ENCODE results near the gene CNGA4.
"Not testable (repeated sequence)": the region's sequence is repeated elsewhere in the genome, so short reads cannot be mapped to it uniquely, and the experiment has no call there.

CNGA4 gene

GRCh38 chr11:6234387-6235107 lies 4.3 kb upstream of the CNGA4 start, which contains the start of gene FHIP1B:
TSS of gene FHIP1B (minus strand) at chr11:6234636. CDS start at chr11:6224516, 10,120 bp downstream.
- Mint-ChIP-seq H3K36me3 (ENCODE audit: low read depth) (peaks cover under 1% of the 10 kb centered on the region), H3K4me3 (peak within 1 kb of the TSS; percentile 95), H3K27me3 (ENCODE audit: low read depth) (no peaks in the 10 kb centered on the region), H3K9me3 (no peaks in the 10 kb centered on the region), H3K4me1 (ENCODE audit: low read depth) (peaks cover 29% of the 10 kb centered on the region), H3K27ac (peak within 1 kb of the TSS; percentile 95)
- DNase-seq (ENCODE audit: low spot score), result peak; percentile 100

DNA sequence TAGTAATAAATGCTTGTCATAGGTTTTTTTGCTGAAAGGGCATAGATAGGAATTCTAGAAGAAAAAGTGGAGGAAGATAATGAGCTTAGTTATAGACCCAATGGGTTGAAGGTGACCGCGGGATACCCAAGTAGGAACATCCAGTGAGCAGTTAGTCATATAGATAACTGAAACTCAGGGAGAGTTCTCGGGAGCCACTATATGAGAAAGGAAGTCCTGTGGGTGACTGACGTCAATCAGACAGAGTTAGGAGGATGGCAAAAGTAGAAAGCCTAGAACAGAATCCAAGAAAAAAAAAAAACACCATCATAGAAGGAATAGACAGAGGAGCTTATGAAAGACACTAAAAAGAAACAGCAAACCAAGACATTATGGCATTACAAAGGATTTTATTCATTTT lies 1.6 kb upstream of the CNGA4 start:
- Mint-ChIP-seq H3K4me1 (ENCODE audit: low read depth) (peaks cover 13% of the 10 kb centered on the region), H3K27ac (no peak overlapping the region), H3K36me3 (ENCODE audit: low read depth) (no peaks in the 10 kb centered on the region), H3K4me3 (no peak overlapping the region), H3K27me3 (ENCODE audit: low read depth) (no peaks in the 10 kb centered on the region), H3K9me3 (no peaks in the 10 kb centered on the region)
- no peak for DNase-seq (ENCODE audit: low spot score)

- Mint-ChIP-seq H3K4me1 (ENCODE audit: low read depth) (peaks cover 13% of the 10 kb centered on the region), H3K36me3 (ENCODE audit: low read depth) (no peaks in the 10 kb centered on the region), H3K27ac (no peak overlapping the region), H3K9me3 (no peaks in the 10 kb centered on the region), H3K4me3 (no peak overlapping the region), H3K27me3 (ENCODE audit: low read depth) (peaks cover 2% of the 10 kb centered on the region)
- no peak for DNase-seq (ENCODE audit: low spot score)
Measured at GRCh38 chr11:6237761-6238302, 1.1 kb upstream of the CNGA4 start.

- Mint-ChIP-seq H3K27ac (no peak overlapping the region), H3K4me1 (ENCODE audit: low read depth) (peaks cover 3% of the 10 kb centered on the region), H3K36me3 (ENCODE audit: low read depth) (no peaks in the 10 kb centered on the region), H3K9me3 (no peaks in the 10 kb centered on the region), H3K4me3 (no peak overlapping the region), H3K27me3 (ENCODE audit: low read depth) (peaks cover 9% of the 10 kb centered on the region)
- no peak for DNase-seq (ENCODE audit: low spot score)
Measured at GRCh38 chr11:6240139-6240538, 1.2 kb downstream of the CNGA4 start.

GRCh38 chr11:6240781-6241180 lies 1.9 kb downstream of the CNGA4 start:
- no peak for DNase-seq (ENCODE audit: low spot score)
- H3K27me3 Mint-ChIP-seq (ENCODE audit: low read depth), result peaks cover 14% of the 10 kb centered on the region
- H3K36me3 Mint-ChIP-seq (ENCODE audit: low read depth), result no peaks in the 10 kb centered on the region
- no peak overlapping the region for H3K4me3 Mint-ChIP-seq
- no peaks in the 10 kb centered on the region for H3K4me1 Mint-ChIP-seq (ENCODE audit: low read depth)
- no peak overlapping the region for H3K27ac Mint-ChIP-seq
- H3K9me3 Mint-ChIP-seq, result no peaks in the 10 kb centered on the region

DNA sequence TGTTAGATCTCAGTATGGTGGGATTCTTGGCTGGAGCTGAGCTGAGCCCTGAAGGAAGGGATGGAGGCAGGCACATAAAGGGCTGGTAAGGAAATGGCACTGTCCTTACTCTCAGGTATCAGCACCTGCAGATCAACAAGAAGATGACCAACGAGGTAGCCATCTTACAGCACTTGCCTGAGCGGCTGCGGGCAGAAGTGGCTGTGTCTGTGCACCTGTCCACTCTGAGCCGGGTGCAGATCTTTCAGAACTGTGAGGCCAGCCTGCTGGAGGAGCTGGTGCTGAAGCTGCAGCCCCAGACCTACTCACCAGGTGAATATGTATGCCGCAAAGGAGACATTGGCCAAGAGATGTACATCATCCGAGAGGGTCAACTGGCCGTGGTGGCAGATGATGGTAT lies 2.4 kb downstream of the CNGA4 start:
- no peak for DNase-seq (ENCODE audit: low spot score)
- Mint-ChIP-seq H3K4me1 (ENCODE audit: low read depth) (no peaks in the 10 kb centered on the region), H3K27me3 (ENCODE audit: low read depth) (peaks cover 14% of the 10 kb centered on the region), H3K36me3 (ENCODE audit: low read depth) (no peaks in the 10 kb centered on the region), H3K4me3 (no peak overlapping the region), H3K27ac (no peak overlapping the region), H3K9me3 (no peaks in the 10 kb centered on the region)

GRCh38 chr11:6245536-6245935 lies 6.6 kb downstream of the CNGA4 start:
- Mint-ChIP-seq H3K27me3 (ENCODE audit: low read depth) (peaks cover 26% of the 10 kb centered on the region), H3K36me3 (ENCODE audit: low read depth) (no peaks in the 10 kb centered on the region), H3K9me3 (no peaks in the 10 kb centered on the region), H3K27ac (no peak overlapping the region), H3K4me3 (no peak overlapping the region), H3K4me1 (ENCODE audit: low read depth) (no peaks in the 10 kb centered on the region)
- no peak for DNase-seq (ENCODE audit: low spot score)

DNA sequence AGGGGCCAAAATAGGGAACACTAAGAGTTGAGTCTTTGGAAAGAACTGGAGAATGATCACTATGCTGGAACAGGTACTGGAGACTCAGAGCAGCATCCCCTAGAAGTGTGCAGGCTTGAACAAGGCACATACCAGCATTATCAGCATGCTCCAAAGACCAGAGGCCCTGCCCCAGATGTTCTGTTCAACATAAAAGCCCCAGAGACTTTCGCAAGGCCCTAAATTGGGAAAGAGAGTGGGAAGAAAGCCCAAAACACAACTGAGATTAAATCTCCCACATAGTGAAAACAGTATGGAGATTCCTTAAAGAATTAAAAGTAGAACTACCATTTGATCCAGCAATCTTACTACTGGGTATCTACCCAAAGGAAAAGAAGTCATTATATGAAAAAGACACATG lies 9.4 kb downstream of the CNGA4 start:
- no peaks in the 10 kb centered on the region for H3K36me3 Mint-ChIP-seq (ENCODE audit: low read depth)
- H3K4me3 Mint-ChIP-seq, result no peak overlapping the region
- H3K4me1 Mint-ChIP-seq (ENCODE audit: low read depth), result no peaks in the 10 kb centered on the region
- no peaks in the 10 kb centered on the region for H3K9me3 Mint-ChIP-seq
- H3K27ac Mint-ChIP-seq, result no peak overlapping the region
- H3K27me3 Mint-ChIP-seq (ENCODE audit: low read depth), result peaks cover 22% of the 10 kb centered on the region
- no peak for DNase-seq (ENCODE audit: low spot score)

- not testable (repeated sequence) for H3K9me3 Mint-ChIP-seq; H3K36me3 Mint-ChIP-seq (ENCODE audit: low read depth); H3K4me1 Mint-ChIP-seq (ENCODE audit: low read depth); DNase-seq (ENCODE audit: low spot score); H3K4me3 Mint-ChIP-seq; H3K27ac Mint-ChIP-seq
- H3K27me3 Mint-ChIP-seq (ENCODE audit: low read depth), result peaks cover 22% of the 10 kb centered on the region
Measured at GRCh38 chr11:6248897-6249296, 10.0 kb downstream of the CNGA4 start.

GRCh38 chr11:6249770-6250555 lies 11.1 kb downstream of the CNGA4 start:
- Mint-ChIP-seq H3K27me3 (ENCODE audit: low read depth) (peaks cover 18% of the 10 kb centered on the region), H3K4me3 (no peak overlapping the region), H3K27ac (no peak overlapping the region), H3K4me1 (ENCODE audit: low read depth) (no peaks in the 10 kb centered on the region), H3K36me3 (ENCODE audit: low read depth) (no peaks in the 10 kb centered on the region), H3K9me3 (no peaks in the 10 kb centered on the region)
- no peak for DNase-seq (ENCODE audit: low spot score)

DNA sequence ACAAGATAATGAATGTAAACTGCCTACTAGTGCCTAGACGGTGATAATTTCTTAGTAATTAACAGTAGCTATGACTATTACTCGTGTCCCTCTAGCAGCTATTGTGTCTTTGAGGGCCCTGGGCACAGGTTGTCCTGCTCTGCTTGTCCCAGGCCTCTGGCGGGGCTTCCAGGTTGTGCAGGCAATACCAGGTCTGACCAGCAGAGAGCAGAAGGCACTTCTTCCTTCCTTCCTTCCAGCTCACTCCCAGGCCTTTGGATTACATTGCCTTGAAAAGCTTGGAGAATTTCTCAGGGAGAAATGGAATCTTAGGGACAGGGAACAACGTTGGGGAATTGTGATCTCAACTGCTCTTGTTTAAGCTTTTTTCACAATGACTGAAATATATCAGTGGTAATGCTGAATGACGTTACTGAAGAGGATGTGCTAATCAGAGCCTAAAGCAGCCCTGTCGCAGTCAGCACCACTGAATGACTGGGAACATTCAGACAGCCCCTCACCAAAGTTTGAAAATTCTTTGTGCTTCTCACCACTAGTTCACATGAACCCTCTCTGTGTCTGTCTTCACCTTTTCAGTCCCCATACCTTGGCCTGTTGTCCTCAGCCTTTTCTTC lies 12.3 kb downstream of the CNGA4 start:
- Mint-ChIP-seq H3K4me1 (ENCODE audit: low read depth) (no peaks in the 10 kb centered on the region), H3K27ac (no peak overlapping the region), H3K9me3 (no peaks in the 10 kb centered on the region), H3K27me3 (ENCODE audit: low read depth) (peaks cover 13% of the 10 kb centered on the region), H3K4me3 (no peak overlapping the region), H3K36me3 (ENCODE audit: low read depth) (no peaks in the 10 kb centered on the region)
- DNase-seq (ENCODE audit: low spot score), result peak; percentile 33

- peaks cover 12% of the 10 kb centered on the region for H3K27me3 Mint-ChIP-seq (ENCODE audit: low read depth)
- no peak overlapping the region for H3K4me3 Mint-ChIP-seq
- no peak overlapping the region for H3K27ac Mint-ChIP-seq
- H3K4me1 Mint-ChIP-seq (ENCODE audit: low read depth), result no peaks in the 10 kb centered on the region
- DNase-seq (ENCODE audit: low spot score), result no peak
- no peaks in the 10 kb centered on the region for H3K9me3 Mint-ChIP-seq
- no peaks in the 10 kb centered on the region for H3K36me3 Mint-ChIP-seq (ENCODE audit: low read depth)
Measured at GRCh38 chr11:6251990-6252473, 13.1 kb downstream of the CNGA4 start.

- H3K9me3 Mint-ChIP-seq, result no peaks in the 10 kb centered on the region
- no peak overlapping the region for H3K27ac Mint-ChIP-seq
- no peak overlapping the region for H3K4me3 Mint-ChIP-seq
Measured at GRCh38 chr11:6253197-6253596, 14.3 kb downstream of the CNGA4 start.

GRCh38 chr11:6258141-6258540 lies 19.3 kb downstream of the CNGA4 start:
- H3K27ac Mint-ChIP-seq, result no peak overlapping the region
- no peaks in the 10 kb centered on the region for H3K36me3 Mint-ChIP-seq (ENCODE audit: low read depth)
- H3K4me3 Mint-ChIP-seq, result no peak overlapping the region
- H3K27me3 Mint-ChIP-seq (ENCODE audit: low read depth), result no peaks in the 10 kb centered on the region
- no peaks in the 10 kb centered on the region for H3K9me3 Mint-ChIP-seq
- H3K4me1 Mint-ChIP-seq (ENCODE audit: low read depth), result no peaks in the 10 kb centered on the region
- no peak for DNase-seq (ENCODE audit: low spot score)

More at GRCh38 chr11:6253197-6253596, 14.3 kb downstream of the CNGA4 start:
- Mint-ChIP-seq H3K4me1 (ENCODE audit: low read depth) (no peaks in the 10 kb centered on the region), H3K36me3 (ENCODE audit: low read depth) (no peaks in the 10 kb centered on the region), H3K27me3 (ENCODE audit: low read depth) (peaks cover 6% of the 10 kb centered on the region)
- DNase-seq (ENCODE audit: low spot score), result no peak

All from T-helper 2 cell treated with Interferon-gamma antibody and Interleukin-4, amounts not matched to agents 5 μg/mL and 100 μg/mL, for 36 hours (primary cell).